ENCODE results near the gene ORC3.

The ORC3 gene

DNA sequence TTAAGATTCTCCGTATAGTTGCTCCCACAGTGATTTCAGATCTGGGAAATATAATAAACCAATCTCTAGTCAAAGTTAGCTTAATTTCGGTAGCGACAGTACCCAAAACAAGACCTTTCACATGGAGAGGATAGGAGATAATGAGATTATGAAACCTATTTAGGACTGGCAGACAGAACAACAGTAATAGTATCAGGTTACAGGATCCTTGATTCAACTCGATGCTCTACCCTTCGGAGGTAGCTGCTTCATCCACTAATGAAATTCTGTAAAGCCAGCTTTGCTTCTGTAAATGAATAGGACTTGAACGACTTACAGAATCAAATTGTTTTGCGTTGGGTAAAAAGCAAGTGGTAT is 112.6 kb downstream of the ORC3 start:
- TF ChIP-seq TAF1 (IDR thresholded peaks at IDR 0.05; ENCODE audit: borderline replicate concordance, insufficient read depth, low read length) = no peak
- TF ChIP-seq POLR2AphosphoS5 (IDR thresholded peaks at IDR 0.05; ENCODE audit: low read depth, low read length) = no peak
- TF ChIP-seq SIN3A (IDR thresholded peaks at IDR 0.05; ENCODE audit: borderline replicate concordance, insufficient read depth, low read length) = no peak
- TF ChIP-seq FOXP2 (optimal IDR thresholded peaks at IDR 0.05; ENCODE audit: borderline replicate concordance, extremely low read depth, extremely low read length, insufficient read depth) = no peak
- TF ChIP-seq, protein P1, sequence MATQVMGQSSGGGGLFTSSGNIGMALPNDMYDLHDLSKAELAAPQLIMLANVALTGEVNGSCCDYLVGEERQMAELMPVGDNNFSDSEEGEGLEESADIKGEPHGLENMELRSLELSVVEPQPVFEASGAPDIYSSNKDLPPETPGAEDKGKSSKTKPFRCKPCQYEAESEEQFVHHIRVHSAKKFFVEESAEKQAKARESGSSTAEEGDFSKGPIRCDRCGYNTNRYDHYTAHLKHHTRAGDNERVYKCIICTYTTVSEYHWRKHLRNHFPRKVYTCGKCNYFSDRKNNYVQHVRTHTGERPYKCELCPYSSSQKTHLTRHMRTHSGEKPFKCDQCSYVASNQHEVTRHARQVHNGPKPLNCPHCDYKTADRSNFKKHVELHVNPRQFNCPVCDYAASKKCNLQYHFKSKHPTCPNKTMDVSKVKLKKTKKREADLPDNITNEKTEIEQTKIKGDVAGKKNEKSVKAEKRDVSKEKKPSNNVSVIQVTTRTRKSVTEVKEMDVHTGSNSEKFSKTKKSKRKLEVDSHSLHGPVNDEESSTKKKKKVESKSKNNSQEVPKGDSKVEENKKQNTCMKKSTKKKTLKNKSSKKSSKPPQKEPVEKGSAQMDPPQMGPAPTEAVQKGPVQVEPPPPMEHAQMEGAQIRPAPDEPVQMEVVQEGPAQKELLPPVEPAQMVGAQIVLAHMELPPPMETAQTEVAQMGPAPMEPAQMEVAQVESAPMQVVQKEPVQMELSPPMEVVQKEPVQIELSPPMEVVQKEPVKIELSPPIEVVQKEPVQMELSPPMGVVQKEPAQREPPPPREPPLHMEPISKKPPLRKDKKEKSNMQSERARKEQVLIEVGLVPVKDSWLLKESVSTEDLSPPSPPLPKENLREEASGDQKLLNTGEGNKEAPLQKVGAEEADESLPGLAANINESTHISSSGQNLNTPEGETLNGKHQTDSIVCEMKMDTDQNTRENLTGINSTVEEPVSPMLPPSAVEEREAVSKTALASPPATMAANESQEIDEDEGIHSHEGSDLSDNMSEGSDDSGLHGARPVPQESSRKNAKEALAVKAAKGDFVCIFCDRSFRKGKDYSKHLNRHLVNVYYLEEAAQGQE (IDR thresholded peaks at IDR 0.05; ENCODE audit: insufficient read depth in 1 of 2, low read depth in 2 of 2, low read length in 2 of 2) = no peak

DNA sequence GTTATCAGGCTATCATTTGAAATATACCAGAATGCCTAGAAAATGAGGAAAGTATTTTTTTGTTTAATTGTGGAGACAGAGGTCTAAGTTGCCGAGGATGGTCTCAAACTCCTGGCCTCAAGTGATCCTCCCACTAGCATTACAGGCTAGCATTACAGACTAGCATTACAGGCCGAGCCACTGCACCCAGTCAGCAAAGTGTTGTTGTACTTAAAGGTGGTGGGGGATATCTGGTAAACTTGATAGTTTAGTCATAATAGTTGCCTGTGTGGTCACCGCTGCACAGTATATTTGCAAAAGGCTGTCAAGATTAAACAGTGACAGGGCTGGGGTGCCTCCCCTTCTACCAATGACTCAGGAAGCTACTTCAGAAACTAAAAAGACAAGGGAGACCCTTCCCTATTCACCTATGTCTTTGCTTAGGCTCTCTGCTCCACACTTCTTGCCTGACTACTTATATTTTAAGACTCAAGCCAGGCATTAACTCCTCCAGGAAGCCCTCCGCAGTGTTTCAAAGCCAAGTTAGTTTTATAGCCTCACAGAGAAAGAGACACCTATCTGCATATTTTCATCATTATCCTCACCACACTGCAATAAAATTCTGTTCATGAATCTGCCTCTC is 115.2 kb downstream of the ORC3 start:
- TF ChIP-seq POLR2AphosphoS5 (IDR thresholded peaks at IDR 0.05; ENCODE audit: low read depth, low read length) (no peak), TAF1 (IDR thresholded peaks at IDR 0.05; ENCODE audit: borderline replicate concordance, insufficient read depth, low read length) (no peak), SIN3A (IDR thresholded peaks at IDR 0.05; ENCODE audit: borderline replicate concordance, insufficient read depth, low read length) (no peak)
- TF ChIP-seq, protein P1 (IDR thresholded peaks at IDR 0.05; ENCODE audit: insufficient read depth in 1 of 2, low read depth in 2 of 2, low read length in 2 of 2) = no peak

DNA sequence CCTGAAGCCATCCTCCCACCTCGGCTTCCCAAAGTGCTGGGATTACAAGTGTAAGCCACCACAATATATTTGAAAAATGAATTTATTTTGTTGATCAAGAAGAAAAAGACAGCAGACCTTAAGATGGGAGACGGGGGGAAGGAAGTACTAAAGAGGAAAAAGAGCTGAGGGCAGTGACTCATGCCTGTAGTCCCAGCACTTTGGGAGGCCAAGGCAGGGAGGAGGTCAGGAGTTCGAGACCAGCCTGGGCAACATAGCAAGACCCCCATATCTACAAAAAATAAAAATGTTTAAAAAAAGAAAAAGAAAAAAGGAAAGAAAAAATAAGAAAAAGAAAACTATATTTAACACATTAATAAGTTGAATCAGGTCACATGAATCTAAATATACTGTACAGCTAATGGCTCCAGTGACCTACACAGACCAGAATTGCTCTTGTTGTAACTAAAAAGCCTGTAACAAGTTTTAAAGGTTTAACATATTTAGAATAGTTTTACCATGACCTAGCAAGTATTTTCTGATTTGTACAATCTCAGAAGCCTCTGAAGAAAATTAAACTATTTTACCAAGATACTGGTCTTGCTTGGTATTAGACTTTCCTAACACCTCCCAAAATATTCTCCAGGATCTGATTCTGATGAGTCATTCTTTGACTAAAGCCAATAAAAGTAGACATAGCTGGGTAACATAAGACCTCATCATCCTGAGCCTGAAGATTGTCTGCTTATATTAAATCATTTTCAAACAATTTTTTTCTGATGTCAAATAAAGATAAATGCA is 116.4 kb downstream of the ORC3 start:
- TF ChIP-seq POLR2AphosphoS5 (IDR thresholded peaks at IDR 0.05; ENCODE audit: low read depth, low read length) = no peak
- no peak for TF ChIP-seq TAF1 (IDR thresholded peaks at IDR 0.05; ENCODE audit: borderline replicate concordance, insufficient read depth, low read length)

DNA sequence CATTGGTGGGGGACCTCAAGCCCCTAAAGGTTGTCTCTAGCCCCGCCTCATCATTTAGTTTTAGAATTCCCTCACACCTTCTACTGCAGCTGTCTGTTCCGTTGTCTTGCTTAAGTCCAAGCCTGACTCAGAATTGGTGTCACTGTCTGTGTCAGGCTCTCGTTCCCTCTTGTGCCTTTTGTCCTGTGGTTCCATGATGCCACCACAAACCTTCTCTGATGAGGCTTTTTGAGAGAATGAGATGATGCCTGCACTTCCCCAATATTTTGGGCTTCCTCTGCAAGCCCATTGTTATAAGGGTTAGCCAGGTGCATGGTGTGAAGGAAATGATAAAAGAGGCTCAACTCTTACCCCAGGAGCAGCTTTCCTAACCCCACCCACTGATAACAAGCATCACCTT is 120.2 kb downstream of the ORC3 start:
- TF ChIP-seq TAF1 (IDR thresholded peaks at IDR 0.05; ENCODE audit: borderline replicate concordance, insufficient read depth, low read length) (no peak), POLR2AphosphoS5 (IDR thresholded peaks at IDR 0.05; ENCODE audit: low read depth, low read length) (no peak), SIN3A (IDR thresholded peaks at IDR 0.05; ENCODE audit: borderline replicate concordance, insufficient read depth, low read length) (no peak), FOXP2 (optimal IDR thresholded peaks at IDR 0.05; ENCODE audit: borderline replicate concordance, extremely low read depth, extremely low read length, insufficient read depth) (no peak)
- TF ChIP-seq, protein P1 (IDR thresholded peaks at IDR 0.05; ENCODE audit: insufficient read depth in 1 of 2, low read depth in 2 of 2, low read length in 2 of 2) = no peak

GRCh38 chr6:87714093-87714842 is 124.3 kb downstream of the ORC3 start:
- TF ChIP-seq TAF1 (IDR thresholded peaks at IDR 0.05; ENCODE audit: borderline replicate concordance, insufficient read depth, low read length) (no peak), POLR2AphosphoS5 (IDR thresholded peaks at IDR 0.05; ENCODE audit: low read depth, low read length) (no peak), SIN3A (IDR thresholded peaks at IDR 0.05; ENCODE audit: borderline replicate concordance, insufficient read depth, low read length) (no peak), FOXP2 (optimal IDR thresholded peaks at IDR 0.05; ENCODE audit: borderline replicate concordance, extremely low read depth, extremely low read length, insufficient read depth) (no peak)
- TF ChIP-seq, protein P1 (IDR thresholded peaks at IDR 0.05; ENCODE audit: insufficient read depth in 1 of 2, low read depth in 2 of 2, low read length in 2 of 2) = no peak
